ENCODE data around the gene S100G.

Gene S100G

DNA sequence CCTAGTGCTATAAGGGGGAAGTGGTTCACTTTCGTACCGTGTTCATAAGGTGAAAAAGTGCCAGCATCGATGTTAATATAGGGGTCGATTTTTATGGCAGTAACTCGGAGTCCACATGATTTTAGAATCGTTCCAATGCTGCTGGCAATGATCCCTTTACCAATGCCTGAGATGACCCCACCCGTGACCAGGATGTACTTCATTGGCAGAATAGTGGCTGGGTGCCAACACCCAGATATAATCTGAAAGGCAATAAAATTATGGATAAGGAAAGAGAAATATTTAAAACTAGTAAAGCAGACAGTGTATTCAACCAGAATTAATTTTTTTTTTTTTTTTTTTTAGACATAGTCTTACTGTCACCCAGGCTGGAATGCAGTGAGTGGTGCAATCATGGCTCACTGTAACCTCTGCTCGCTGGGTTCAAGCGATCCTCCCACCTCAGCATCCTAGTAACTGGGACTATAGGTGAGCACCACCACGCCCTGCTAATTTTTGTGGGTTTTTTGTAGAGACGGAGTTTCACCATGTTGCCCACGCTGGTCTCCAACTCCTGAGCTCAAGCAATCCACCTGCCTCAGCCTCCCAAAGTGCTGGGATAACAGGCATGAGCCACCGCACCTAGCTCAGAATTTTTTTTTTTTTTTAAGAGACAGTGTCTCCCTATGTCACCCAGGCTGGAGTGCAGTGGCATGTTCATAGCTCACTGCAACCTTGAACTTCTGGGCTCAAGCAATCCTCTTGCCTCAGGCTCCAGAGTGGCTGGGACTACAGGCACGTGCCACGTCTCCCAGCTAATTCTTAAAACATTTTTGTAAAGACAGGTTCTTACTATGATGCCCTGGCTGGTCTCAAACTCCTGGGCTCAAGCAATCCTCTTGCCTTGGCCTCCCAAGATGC lies 53.0 kb downstream of the S100G start:
- H3K4me3 ChIP-seq, result no peak overlapping the region
- no peak overlapping the region for H3K27ac ChIP-seq
